T-helper 9 cell (primary cell): ENCODE results near the gene EEF1A2.

Experiments
- DNase-seq: peaks from one replicate; pipeline ENCODE4 v3.0.0-alpha.2; 2020

Gene EEF1A2

GRCh38 chr20:63536997-63537524 lies 38.2 kb upstream of the EEF1A2 start, which contains the start of gene PTK6:
Gene PTK6 (minus strand): TSS chr20:63537376. CDS start chr20:63537314, 62 bp downstream.
- DNase-seq, result no peak

GRCh38 chr20:63536241-63536977 lies 37.5 kb upstream of the EEF1A2 start:
- DNase-seq, result no peak

GRCh38 chr20:63534831-63535651 lies 36.2 kb upstream of the EEF1A2 start:
- DNase-seq, result no peak

GRCh38 chr20:63534427-63534830 lies 35.5 kb upstream of the EEF1A2 start:
- no peak for DNase-seq

- no peak for DNase-seq
Measured at GRCh38 chr20:63533871-63534393, 35.0 kb upstream of the EEF1A2 start.

- no peak for DNase-seq
Measured at GRCh38 chr20:63533388-63533787, 34.5 kb upstream of the EEF1A2 start.

- DNase-seq, result no peak
Measured at GRCh38 chr20:63532449-63532971, 33.6 kb upstream of the EEF1A2 start.

- DNase-seq, result no peak
Measured at GRCh38 chr20:63531686-63532448, 33.0 kb upstream of the EEF1A2 start.

- no peak for DNase-seq
Measured at GRCh38 chr20:63530788-63531160, 31.9 kb upstream of the EEF1A2 start.

GRCh38 chr20:63529861-63530787 lies 31.2 kb upstream of the EEF1A2 start:
- DNase-seq, result no peak

- DNase-seq, result no peak
Measured at GRCh38 chr20:63529180-63529860, 30.4 kb upstream of the EEF1A2 start.

GRCh38 chr20:63527184-63527583 lies 28.3 kb upstream of the EEF1A2 start:
- DNase-seq, result no peak

- DNase-seq, result no peak
Measured at GRCh38 chr20:63525971-63526370, 27.1 kb upstream of the EEF1A2 start.

GRCh38 chr20:63525185-63525584 lies 26.3 kb upstream of the EEF1A2 start:
- no peak for DNase-seq

- DNase-seq, result no peak
Measured at GRCh38 chr20:63522981-63523611, 24.2 kb upstream of the EEF1A2 start.

GRCh38 chr20:63522091-63522868 lies 23.4 kb upstream of the EEF1A2 start:
- no peak for DNase-seq

GRCh38 chr20:63521602-63522001 lies 22.7 kb upstream of the EEF1A2 start:
- DNase-seq, result no peak

GRCh38 chr20:63520934-63521601 lies 22.2 kb upstream of the EEF1A2 start:
- peak; percentile 55 for DNase-seq

GRCh38 chr20:63520504-63520933 lies 21.6 kb upstream of the EEF1A2 start, which contains the start of gene PPDPF:
Gene PPDPF (plus strand): TSS chr20:63520765. CDS start chr20:63521309, 544 bp downstream.
- DNase-seq, result peak; percentile 84
